ENCODE data around the gene GPATCH8.

DNA sequence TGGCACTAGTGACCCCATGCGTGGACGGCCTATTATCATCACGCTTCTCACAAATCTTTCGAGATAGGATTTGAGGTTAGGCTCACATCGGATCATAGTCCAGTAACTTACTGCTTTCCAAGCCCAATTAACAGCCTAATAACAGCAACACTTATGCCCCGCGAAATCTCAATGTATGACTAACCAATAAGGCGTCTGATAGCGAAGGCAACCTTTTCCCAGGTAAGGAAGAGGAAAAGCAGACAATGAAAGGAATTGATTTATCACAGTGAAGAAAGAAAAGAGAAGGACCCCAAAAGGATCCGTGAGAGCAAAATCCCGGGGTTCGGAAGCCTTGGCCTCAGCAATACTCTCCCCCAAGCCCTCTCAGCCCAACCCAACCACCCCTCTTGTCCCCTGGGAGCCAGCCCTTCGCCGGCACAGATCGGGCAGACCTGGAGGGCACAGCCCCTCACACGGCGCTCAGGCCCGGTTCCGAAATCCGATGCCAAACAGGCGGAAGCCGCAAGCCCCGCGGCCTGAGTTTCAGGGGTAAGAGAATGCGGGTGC lies 534 bp downstream of the GPATCH8 start:
- no peak for TF ChIP-seq ZNF274 (IDR thresholded peaks at IDR 0.05; ENCODE audit: low read depth, low read length)
- TF ChIP-seq YY1 (IDR thresholded peaks at IDR 0.05; ENCODE audit: insufficient read depth, insufficient read length): no peak

Data from NT2/D1 (cell line).